Activated T-cell treated with anti-CD3 and anti-CD28 coated beads for 1 hour (primary cell): ENCODE measurements around the gene DCTN1.
"Not testable (repeated sequence)": the region's sequence is repeated elsewhere in the genome, so short reads cannot be mapped to it uniquely, and the experiment has no call there.

Experiments used
- DNase-seq: peaks from one replicate; pipeline ENCODE4 v3.0.0-alpha.2; 2020; ENCODE audit warnings: low read depth

Gene DCTN1

DNA sequence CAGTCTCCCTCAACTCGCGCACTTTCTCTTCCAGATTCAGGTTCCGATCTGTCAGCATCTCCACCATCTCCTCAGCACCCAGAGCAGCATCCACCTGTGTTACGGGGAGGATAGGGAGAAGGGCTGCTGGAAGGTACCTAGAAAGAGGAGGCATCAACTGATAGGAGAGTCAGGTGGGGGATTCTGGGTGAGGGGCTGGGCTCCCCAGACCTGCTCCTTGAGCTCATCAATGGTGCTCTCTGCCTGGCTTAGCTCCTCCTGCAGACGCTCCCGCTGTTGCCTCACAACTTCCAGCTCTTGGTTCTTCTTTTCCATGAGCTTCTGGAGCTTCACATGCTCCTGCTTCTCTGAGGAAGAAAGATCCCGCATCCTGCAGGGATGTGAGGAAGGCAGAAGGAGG is 10.1 kb downstream of the DCTN1 start:
- no peak for DNase-seq

DNA sequence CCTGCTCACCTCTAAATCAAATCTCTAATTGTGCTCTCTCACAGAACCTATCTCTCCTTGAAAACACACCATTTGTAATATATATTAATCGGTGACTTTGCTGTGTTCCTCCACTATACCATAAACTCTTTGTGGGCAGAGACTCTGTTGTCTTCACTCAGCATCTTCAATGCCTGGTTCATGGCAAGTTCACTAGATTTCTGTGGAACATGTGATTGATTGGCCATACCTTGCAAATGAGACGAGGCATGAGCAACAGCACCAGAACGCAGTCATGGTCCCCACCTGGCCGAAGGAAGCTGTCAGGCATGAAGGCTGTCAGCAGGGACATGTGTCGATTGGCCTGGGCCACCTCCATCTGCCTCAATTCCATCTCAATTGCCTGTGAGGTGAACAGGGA is 11.6 kb downstream of the DCTN1 start:
- DNase-seq: no peak

DNA sequence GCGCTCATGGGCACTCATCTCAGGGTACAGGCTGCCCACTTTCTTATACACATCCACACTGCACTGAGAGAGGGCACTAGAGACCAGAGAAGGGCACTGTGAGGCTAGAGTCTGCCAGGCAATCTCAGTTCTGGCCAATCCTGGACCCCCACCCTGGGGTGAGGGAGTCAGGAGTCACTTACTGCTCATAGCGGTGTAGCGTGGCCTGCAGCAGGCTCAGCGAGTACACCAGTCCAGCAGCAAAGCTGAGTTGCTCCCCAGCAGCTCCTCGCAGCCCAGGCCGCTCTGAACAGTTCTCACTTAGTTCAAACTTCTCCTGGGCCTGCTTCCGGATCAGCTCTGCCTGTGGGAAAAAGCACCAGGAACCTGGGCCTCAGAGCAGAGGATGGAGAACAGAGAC is 12.3 kb downstream of the DCTN1 start:
- no peak for DNase-seq

DNA sequence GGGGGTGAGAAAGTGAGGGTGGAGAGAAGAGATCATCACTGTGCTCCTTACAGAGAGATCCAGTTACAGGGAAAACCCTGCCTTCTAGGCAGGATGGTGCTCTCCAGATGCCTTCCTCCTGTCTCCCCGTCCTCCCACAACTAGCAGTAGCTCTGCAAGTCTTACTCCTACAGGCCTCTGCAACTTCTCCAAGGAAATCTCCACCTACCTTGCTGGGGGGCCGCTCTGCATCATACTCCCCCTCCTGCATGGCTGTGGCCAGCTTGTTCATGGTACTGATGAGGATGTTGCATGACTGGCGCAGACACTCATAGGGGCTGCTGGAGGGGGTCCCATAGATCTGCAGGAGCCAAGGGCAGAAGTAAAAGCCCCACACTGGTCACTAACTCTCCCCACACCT is 14.1 kb downstream of the DCTN1 start:
- no peak for DNase-seq

DNA sequence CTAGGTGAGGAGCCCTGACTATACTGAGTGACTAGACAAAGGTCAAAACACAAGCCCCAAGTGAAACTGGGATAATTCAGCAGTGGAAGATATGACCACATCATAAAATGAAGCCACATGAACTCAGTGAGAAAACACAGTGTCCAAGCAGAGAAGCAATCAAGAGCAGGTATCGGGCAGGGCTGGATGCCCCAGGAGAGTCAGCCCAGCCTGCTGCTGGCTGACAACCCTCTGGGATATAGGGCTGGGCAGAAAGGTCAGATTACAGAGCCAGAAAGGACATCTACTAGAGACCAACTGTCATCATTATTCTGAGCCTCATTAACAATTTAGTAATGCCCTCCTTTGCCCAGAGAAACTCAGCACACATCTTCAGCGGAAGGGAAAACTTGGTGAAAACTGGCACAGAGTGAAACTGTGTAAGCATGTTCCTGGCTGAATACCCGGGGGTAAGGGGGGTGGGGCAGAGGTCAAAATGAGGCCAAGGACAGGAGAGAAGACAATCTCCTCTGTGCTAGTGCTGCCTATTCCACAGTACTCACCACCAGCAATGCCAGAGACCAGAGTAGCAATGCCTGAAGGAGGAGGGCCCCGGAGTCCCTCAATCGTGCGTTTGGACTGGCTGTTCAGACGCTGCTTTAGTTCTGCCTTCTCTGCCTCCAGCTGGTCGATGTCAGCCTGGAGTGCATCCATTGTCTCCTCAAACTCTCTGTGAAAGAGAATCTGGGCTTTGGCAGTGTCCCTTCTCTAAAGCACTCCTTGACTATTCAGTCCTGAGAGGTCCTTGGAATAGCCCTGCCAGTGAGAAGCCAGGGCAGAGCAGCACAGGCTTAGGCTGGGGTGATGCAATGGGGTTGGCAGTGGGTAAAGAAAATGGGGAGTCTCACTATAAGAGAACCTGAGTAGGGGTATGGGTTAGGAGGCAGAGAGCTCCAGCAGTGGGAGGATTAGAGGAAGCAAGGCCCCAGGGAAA is 15.3 kb downstream of the DCTN1 start:
- DNase-seq: no peak

DNA sequence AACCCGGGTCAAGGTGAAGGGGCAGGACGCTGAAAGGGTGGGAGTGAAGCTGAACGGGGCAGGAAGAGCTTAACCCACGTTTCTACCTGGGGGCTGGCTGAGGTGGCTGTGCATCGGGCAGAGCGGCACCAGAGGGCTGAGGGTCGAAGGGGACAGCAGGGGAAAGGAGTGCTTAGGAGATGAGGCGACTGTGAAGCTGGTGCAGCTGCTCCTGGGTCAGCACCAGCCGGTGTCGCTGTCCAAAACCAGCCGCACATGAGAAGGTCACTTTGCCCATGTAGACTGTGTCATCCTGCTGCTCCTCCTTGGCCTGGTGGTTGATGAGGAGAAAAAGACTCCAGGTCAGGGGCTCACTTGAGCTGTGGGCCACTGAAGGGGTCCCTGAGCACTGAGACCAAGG is 18.8 kb downstream of the DCTN1 start:
- DNase-seq: no peak

DNA sequence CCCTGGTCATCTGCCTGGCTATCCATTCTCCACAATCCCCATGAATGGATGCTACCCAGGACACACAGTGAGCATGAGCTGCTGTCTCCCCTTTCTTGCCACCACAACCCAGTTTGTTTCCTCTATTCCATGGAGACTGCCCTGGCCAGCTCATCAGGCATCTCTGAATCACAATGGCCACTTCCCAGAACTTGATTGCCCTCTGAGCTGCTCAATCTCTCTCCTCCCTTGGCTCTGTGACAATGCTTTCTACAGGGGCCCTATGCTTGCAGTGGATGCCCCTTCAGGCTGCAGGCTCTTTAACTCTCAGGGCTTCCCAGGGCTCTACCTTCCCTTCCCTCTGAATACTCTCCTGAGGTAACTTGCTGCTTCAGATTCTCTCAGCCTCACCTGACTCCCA is 22.5 kb downstream of the DCTN1 start:
- no peak for DNase-seq

DNA sequence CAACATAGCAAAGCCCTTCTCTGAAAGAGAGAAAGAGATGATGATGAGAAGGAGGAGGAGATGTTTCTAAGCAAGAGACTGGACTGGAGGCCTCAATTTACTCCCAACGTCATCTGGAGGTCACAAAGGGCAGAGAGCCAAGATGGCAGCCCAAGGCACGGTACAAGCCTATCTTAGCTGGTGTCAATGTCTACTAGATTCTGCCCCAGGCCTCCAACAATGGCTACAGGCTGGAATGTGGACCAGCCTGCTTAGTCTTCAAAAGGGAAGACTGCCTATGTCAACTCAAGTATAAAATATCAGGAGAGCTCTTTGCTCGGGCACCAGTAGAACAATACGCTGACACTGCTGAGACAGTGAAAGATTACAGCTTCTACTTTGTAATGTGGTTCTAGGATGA is 30.2 kb downstream of the DCTN1 start:
- no peak for DNase-seq

DNA sequence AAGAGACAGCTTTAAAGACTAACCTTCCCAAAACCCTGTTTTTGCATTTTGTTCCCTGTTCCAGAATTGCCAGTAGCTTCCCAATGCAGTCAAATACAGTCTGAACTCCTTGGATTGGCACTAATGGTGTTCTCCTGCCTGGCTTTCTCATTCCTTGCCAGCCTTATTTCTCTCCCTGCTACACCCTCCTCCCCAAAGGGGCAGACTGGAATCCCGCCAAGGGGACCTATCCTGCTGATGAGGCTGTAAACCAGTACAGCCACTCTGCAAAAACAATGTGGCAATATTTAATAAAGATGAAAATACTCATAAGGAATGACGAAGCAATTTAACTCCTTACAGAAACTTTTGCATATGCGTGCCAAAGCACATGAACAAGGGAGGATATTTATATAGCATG is 32.4 kb downstream of the DCTN1 start:
- no peak for DNase-seq

DNA sequence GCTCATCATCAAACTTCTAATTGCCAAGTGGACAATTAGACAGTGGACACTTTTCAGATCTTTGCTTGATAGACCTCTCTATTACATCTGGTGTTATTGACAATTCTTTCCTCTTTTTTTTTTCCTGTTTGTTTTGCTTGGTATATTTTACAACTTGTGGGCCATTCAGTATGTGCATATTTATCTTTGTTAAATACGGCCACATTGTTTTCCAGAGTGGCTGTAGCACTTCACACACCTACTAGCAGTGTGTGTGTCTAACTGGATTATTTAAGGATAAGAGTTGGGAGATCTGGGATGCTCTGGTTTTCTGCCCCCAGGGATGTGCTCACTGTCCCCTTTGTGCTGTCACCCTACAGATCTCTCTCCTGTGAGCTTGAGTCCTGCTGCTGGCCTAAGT is 32.8 kb downstream of the DCTN1 start:
- DNase-seq: no peak

DNA sequence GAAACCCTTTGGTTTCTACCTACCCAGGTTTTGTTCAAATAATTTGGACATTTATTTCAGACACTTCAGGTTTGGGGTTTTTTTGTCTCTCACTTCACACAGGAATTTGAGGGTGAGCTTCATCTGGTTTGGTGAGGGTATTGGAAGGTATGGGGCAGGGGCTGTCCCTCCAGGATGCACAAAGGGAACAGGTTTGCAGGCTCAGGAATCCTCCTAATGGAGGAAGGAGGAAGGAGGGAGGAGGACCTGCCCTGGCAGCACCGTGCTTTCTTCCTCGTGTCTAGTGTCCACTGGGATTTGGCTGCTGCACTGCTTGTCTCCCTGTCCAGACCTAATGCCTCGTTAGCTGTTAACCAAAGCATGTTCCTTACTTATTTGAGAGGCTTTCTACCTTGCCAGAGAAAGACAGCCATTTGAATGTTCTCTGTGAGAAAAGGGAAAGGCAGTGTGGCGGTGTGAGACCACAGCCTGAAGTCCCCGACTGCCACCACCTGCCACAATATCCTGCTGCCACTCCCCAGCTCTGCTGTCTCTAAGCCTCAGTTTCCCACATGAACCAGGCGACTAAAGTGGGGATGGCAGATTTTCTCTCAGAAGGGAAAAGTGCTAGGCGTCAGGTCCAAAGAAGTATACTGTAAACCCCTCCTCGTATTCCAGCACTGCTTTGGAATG is 34.7 kb downstream of the DCTN1 start:
- no peak for DNase-seq

DNA sequence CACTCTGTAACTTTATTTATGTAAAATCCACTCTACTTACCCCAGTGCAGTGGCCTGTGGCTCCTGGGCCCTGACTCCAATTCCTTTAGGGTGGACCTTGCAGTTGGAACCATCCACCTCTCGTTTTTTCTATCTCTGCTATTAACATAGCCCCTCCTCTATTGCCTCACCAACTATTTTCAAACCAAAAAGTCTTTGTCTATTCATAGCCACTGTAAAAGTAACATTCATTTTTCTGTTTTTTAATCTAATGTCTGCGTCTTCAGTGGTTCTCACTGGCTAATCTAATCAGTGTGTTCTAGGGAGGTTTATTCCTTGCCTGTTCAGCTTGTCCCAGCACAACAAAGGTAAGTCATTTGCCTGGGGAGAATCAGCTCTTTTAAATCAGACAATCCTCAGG is 36.8 kb downstream of the DCTN1 start, which contains the start of gene SLC4A5:
TSS of gene SLC4A5 (minus strand) at position 101 of the 400 bp plus-strand sequence. CDS start 28,393 bp downstream, outside the sequence.
- no peak for DNase-seq

DNA sequence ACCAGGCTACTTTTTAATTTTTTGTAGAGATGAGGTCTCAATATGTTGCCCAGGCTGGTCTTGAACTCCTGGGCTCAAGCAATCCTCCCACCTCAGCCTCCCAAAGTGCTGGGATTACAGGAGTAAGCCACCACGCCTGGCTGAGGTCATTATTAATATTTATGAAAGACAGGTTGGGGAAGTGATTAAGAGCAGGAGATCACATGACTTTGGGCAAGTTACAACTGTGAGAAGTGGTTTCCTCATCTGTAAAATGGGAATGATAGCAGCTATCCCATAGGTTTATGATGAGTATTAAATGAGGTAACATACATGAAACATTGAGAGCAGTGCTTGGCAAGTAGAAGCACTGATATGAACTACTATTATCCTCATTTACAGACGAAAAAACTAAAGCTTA is 43.9 kb downstream of the DCTN1 start:
- not testable (repeated sequence) for DNase-seq

DNA sequence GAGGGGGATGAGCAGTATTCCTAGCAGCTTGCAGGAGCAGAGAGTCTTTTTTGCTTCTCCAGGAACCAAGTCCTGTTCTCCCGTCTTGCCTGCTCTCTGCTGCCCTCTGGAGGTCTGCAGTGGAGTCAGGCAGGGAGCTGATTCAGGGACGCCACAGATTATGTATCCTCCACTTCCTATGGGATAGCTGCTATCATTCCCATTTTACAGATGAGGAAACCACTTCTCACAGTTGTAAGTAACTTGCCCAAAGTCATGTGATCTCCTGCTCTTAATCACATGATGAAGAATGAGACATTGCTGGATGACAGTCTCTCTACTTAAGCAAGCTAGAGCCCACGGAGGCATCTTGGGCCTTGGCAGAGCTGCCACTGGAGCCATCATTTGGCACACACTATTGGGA is 45.2 kb downstream of the DCTN1 start:
- peak; percentile 74 for DNase-seq

DNA sequence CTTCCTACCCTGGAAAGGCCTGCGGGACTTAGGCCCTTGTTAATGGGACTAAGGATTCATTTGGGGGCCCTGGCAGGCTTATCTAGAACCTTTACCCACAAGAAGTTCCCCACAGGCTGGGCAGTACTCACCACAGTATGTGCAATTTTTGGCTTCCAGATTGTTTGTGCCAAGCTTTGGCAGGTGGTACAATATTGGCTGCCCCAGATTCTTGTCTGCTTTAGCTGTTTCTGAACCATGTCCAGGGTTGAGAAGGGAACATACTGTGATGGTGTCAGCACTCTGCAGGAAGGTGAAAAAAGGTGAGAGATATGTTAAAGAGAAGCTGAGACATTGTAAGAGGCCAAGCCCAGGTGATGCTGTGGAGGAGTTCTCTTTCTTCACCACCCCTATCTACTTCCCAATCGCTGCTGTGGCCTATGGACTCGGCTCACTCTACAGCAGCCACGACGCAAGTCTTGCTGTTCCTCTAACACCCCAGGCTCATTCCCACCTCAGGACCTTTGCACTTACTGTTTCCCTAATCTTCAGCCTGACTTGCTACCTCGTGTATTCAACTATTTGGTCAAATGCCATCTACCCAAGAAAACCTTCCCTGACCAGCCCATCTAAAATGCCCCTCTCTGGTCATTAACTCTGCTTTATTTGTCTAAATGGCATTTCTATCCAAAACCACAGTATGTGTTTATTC is 46.1 kb downstream of the DCTN1 start:
- no peak for DNase-seq

DNA sequence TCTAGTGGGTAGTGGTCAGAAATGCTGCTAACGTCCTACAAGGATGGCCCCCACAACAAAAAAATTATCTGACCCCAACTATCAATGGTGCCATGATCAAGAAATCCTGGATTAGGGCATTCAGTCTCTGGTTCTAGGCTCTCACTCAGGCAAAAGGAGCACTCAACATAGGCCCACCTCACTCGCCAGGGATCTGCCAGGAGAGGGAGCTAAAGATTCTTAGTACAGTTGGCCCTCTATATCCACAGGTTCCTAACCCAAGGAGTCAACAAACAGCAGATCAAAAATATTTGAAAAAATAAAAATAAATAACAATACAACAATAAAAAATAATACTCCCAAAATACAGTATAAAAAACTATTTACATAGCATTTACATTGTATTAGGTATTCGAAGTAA is 46.9 kb downstream of the DCTN1 start:
- no peak for DNase-seq

DNA sequence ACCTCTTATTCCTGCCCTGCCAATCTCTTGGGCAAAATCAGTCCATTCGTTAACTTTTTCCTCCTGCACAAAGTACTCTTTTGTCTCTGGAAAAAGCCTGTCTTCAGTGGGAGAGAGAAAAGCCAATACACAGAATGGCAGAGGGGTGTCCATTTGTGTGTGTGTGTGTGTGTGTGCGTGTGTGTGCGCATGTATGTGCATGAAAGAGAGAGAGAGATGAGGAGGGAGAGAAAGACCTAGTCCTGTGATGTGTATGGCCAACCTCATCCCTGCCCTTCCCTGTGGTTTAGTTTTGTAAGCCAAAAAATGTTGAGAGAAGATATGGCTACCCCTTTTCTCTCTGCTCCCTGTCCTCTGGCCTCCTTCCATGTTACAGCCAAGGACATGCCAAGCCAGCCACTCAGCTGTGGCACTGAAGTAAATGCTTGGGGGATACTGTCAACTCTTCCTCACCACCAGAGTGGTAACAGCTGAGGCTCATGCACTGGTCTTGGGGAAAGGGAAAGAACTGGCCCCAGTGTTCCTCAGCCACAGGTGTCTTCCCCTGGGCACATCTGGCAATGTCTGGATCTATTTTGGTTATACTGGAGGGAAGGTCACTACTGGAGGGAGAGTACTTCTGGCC is 47.4 kb downstream of the DCTN1 start:
- no peak for DNase-seq

DNA sequence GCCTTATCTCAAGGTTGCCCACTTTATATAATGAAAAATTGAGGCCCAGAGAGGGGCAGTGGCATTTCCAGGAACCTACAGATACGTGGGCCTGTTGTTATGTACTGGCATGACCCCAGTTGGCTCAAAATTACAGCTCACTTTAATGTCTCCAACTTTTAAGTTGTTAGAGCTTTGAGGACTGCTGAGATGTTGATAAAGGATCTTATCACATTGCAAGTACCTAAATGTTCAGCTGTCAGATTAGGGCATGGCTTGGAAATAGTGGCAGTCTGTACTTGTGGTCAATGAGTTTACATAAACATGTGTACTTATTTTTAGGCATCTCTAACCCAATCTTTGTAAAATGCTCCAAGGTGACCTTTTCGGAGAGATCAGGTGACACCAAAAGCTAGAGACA is 51.5 kb downstream of the DCTN1 start:
- no peak for DNase-seq

DNA sequence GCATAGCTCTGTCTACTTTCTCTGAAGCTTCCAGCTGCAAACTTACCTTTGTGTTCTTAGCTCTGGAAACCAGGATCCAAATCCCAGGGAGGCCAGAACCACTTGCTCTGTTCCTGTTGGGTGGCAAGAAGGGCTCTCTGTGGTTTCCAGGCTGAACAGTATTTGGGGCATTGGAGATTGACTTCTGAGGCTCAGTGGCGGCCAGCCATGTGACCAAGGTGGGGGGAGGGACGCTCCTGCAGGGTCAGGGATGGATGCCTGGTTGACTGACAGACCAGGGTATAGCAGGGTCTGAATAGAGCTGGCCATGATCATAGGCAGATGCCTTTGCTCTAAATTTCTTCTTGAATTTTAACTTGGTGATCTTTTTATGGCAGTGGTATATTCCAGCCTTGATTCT is 52.0 kb downstream of the DCTN1 start:
- no peak for DNase-seq

DNA sequence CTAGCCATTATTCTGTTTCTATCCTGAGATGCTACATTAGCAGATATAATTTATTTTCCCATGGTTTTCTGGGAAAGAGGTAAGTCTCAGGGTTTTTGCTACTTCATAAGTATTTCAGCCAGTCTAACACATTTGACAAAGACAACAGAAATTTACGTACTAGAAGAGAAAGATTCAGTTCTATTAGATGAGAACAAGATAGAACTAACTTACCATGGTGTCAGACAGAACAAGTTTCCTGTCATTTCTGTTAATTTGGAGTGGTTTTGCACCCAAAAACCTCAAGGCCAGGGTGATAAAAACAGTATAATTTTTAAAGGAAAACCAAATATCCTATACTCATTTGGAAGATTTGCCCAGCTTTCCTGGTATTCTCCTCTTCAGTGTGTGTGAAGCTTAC is 52.5 kb downstream of the DCTN1 start:
- DNase-seq: no peak

DNA sequence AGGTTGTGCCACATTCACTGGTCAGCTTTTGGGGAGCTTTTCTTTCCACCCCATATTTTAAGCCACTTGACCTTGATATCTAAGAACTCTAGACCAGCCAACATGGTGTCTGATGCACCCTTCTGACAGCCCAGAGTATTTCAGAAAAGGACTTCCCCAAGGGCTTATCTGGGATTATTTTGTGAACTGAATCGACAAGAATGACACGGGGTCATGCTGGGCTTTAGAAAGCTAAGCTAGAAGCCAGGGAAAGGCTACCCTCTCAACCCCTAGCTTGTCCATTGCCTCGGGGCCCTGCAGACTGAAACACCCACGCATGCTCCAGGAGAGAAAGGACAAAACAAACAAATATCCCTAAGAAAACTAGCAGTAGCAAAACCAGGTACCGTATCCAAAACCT is 52.9 kb downstream of the DCTN1 start:
- DNase-seq: no peak

DNA sequence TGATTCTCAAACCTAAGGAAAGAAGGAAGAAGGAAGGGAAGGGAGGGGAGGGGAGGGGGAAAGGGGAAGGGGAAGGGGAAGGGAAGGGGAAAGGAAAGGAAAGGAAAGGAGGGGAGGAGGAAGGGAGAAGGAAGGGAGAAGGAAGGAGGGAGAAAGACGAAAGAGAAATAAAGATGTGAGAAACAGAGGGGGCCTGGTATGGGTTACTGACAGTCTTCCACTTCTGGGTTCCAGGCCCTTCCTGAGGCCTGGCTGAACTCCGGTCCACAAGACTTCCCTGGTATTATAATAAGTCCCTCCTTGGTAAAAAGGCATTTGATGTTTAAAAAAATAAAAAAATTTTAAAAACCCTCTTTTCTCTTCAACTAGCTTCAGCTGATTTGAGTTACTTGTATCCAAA is 54.3 kb downstream of the DCTN1 start:
- no peak for DNase-seq
